HG03565 (cell line): ENCODE results near the gene TM4SF4.
"Not testable (repeated sequence)": the region's sequence is repeated elsewhere in the genome, so short reads cannot be mapped to it uniquely, and the experiment has no call there.

ENCODE experiments used
- ATAC-seq: cut with Tn5 transposase; IDR thresholded peaks from one replicate; pipeline ENCODE4 v1.9.1; 2021; ENCODE audit warnings: mild to moderate bottlenecking, moderate library complexity; ENCODE audit not compliant: unreplicated experiment

TM4SF4 gene

GRCh38 chr3:149474250-149474817, at the start of gene TM4SF4:
Gene TM4SF4, plus strand, starts transcription at chr3:149474697. Its CDS starts 181 bp downstream, at chr3:149474878.
- no peak for ATAC-seq

- ATAC-seq: no peak
Observed at GRCh38 chr3:149424918-149425317, 49.6 kb upstream of the TM4SF4 start.

- no peak for ATAC-seq
Observed at GRCh38 chr3:149426325-149426724, 48.2 kb upstream of the TM4SF4 start.

DNA sequence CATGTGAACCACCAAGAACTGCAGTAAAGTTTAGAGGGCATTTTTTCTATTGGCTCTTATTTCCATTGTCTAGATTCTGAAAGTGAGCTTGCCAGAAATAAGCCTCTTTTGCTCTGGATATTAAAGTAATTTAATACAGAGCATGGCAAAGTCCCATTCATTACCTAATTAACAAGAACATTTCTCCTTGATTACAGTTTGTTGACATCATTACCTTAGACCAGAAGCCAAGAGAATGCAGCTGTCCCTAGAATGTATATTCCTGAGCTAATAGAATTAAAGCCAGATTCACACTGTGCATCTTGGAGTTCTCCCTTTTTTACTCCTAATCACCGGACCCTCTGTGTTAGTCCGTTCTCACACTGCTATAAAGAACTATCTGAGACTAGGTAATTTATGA, 46.4 kb upstream of the TM4SF4 start:
- ATAC-seq: no peak

DNA sequence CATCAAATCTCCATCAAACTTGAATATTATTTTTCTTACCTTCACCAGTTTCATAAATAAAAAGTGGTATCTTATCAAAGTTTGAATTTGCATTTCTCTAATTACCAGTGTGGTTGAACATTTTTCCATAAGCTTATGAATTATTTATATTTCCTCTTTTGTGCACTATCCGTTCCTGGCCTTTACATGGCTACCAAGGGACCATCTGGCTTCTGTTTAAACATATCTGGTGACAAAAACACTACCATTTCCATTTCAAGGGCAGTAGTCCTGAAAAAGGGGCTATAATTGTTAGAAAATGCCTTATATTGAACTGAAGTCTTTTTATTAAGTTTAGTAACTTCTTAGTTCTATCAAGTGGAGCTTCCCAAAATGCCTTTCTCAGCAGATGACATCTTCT, 44.3 kb upstream of the TM4SF4 start:
- ATAC-seq: no peak

DNA sequence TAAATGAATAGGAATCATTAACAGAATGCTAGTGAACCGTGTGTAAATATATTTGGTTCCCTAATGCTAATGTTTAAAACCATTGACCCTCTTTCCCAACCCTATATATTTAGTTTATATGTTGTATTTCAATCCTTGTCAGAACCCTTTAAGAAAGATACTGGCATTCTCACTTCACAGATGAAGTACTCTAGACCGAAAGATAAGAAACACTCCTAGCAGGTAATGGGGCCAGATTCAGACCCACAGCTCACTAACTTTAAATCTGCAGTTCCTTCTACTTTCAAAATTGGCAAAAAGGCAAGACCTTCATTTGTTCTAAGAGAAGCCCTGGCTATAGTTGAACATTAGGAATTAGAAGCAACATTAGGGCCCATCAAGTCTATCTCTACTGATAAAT, 42.3 kb upstream of the TM4SF4 start:
- ATAC-seq: no peak

DNA sequence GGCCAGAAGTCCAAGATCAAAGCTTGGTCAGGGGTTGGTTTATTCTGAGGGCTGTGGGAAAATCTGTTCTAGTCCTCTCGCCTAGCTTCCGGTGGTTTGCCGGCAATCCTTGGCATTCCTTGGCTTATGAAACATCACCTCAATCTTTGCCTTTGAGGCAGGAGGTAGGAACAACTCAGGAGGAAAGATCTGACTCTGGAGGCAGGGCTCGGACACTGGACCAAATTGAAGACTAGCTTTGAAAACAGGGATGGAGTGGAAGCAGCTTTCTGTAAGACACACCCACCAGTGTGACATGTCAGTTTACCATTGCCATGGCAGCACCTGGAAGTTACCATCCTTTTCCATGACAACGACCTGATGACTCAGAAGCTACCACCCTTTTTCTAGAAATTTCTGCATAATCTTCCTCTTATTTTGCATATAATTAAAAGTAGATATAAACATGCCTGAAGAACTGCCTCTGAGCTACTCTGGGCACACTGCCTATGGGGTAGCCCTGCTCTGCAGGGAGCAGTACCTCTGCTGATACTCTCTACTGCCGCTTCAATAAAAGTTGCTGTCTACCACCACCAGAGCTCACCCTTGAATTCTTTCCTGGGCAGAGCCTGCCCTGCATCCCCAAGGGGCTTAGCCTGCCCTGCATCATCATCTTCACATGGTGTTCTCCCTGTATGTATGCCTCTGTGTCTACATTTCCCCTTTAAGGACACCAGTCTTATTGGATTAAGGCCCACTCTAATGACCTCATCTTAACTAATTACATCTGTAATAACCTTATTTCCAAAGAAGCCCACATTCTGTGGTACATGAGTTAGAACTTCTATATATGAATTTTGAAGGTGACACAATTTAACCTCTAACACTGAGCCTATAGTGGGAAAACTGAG, 38.3 kb upstream of the TM4SF4 start:
- no peak for ATAC-seq

GRCh38 chr3:149437286-149437685, 37.2 kb upstream of the TM4SF4 start:
- ATAC-seq: no peak

- no peak for ATAC-seq
Observed at GRCh38 chr3:149437710-149438109, 36.8 kb upstream of the TM4SF4 start.

DNA sequence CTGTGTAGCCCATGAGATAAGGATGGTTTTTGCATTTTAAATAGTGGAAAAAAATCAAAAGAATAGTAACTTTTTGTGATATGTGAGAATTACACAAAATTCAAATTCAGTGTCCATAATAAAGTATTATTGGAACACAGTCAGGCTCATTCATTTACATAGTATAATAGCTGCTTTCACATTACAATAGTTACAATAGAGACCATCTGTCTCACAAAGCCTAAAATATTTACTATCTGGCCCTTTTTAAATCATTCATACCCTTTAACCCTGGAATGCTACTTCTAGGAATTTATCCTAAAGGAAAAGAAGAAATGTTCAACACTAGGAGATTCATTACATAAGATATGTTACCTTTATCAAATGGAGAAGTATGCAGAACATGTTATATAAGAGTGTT, 35.5 kb upstream of the TM4SF4 start:
- ATAC-seq: no peak

GRCh38 chr3:149441642-149442041, 32.9 kb upstream of the TM4SF4 start:
- no peak for ATAC-seq

GRCh38 chr3:149442043-149442442, 32.5 kb upstream of the TM4SF4 start:
- ATAC-seq: no peak

DNA sequence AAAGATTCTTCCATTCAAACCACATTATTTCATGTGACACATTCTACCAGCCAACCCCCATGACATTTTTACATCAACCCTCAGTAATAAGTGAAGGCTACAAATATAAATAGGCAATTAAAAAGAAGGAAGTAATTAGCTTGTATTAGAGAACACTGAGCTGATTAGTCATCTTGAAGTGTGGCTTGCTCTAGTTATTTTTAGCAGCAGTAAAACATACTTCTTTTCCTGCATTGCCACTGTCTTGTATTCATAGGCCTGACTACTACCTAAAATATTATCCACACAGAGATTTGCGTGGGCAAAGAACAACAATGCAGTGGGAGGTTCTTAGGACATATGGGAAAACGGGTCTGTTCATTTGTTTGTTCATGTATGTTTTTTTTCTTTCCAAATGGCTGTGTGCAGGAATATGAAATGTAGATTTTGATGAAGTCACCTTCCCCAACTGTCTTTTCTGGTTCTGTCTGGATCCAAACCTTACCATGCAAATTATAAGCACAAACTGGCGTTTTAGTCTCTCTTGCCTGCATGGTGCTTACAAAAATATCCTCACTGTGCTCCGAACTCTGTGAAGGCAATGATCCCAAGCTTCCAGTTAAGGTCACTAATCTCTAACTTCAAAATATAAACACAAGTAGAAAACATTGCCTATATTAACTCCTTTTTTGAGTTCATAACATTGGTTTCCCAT, 31.5 kb upstream of the TM4SF4 start:
- no peak for ATAC-seq

GRCh38 chr3:149443545-149443912, 31.0 kb upstream of the TM4SF4 start:
- no peak for ATAC-seq

DNA sequence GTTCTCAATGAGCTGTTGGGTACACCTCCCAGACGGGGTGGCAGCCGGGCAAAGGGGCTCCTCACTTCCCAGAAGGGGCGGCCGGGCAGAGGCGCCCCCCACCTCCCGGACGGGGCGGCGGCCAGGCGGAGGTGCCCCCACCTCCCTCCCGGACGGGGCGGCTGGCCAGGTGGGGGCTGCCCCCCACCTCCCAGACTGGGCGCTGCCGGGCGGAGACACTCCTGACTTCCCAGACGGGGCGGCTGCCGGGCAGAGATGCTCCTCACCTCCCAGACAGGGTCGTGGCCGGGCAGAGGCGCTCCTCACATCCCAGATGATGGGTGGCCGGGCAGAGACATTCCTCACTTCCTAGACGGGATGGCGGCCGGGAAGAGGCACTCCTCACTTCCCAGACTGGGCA, 29.6 kb upstream of the TM4SF4 start:
- ATAC-seq: not testable (repeated sequence)

- no peak for ATAC-seq
Observed at GRCh38 chr3:149448331-149448831, 26.1 kb upstream of the TM4SF4 start.

DNA sequence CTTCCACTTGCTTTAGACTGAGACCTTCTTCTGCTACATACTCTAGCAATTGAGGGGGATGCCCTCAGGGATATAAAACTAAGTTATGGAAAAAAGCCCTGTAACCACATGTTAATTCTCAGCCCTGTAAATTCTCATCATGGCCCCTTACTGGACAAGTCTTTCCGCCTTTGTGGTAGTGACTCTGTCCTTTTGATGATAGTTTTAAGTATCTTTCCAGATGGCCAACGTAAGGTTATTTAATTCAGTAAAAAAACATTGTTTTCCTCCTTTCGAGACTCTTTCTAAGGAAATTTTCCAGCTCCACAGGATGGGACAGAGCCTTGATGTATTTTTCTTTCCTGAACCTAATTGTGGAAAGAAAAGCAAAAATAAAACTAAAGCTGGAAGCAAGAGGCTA, 25.3 kb upstream of the TM4SF4 start:
- no peak for ATAC-seq

GRCh38 chr3:149449799-149450198, 24.7 kb upstream of the TM4SF4 start:
- no peak for ATAC-seq

DNA sequence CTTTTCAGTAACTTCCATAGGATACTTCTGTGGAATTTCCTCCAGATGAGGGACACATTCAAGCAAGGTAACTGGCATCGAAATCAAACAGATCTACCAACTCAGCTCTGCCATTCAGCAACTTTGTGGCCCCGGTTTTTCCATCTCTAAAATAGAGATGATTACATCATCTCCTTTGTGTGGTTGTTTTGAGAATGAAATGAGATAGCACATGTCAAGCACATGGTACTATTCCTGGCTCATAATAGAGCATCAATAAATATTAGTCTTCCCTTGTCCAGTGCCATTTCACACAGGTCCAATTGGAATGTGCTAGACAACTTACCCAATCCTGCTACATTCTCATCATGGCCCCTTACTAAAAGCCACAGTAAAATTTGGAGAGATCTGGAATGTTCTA, 24.2 kb upstream of the TM4SF4 start:
- ATAC-seq: no peak

- ATAC-seq: no peak
Observed at GRCh38 chr3:149452036-149452435, 22.5 kb upstream of the TM4SF4 start.

GRCh38 chr3:149453140-149453805, 21.2 kb upstream of the TM4SF4 start:
- ATAC-seq: no peak
